GM19452 (cell line): ENCODE measurements around the gene FA2H.
A peak's percentile ranks its signal among the peaks of the same experiment; 100 is the strongest.
"Not testable (repeated sequence)": the region's sequence is repeated elsewhere in the genome, so short reads cannot be mapped to it uniquely, and the experiment has no call there.

Source experiments
- ATAC-seq: cut with Tn5 transposase; IDR thresholded peaks from one replicate; pipeline ENCODE4 v1.9.1; 2021; ENCODE audit not compliant: unreplicated experiment

The FA2H gene

GRCh38 chr16:74770831-74771526 is 3.6 kb downstream of the FA2H start:
- ATAC-seq, result no peak

DNA sequence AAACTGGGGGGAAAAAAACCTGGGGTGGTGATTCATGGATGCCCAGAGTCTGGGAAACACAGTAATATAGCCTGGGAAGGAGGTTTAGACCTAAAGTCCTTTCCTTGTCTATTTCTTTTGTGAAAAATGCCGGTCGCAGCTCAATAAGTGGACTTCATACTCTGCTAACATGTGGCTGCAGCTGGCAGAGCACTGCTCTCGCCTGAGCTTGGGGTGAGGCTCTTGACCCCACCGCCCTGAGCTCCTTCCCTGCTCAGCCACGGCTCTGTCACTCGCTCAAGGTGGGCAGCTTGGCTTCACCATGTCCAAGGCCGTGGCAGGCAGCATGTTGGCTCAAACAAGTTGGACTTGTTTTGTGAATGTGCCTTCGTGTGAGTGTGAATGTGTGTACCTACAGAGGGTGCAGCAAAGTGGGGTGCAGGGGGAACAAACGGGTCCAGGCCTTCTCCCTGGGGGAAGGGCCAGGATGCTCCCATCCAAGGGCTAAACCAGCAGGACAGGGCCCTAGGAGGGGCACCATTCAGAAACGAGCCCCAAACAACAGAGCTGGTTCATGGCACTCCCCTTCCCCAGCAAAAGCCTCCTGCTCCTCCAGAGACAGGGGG is 4.9 kb downstream of the FA2H start:
- no peak for ATAC-seq

DNA sequence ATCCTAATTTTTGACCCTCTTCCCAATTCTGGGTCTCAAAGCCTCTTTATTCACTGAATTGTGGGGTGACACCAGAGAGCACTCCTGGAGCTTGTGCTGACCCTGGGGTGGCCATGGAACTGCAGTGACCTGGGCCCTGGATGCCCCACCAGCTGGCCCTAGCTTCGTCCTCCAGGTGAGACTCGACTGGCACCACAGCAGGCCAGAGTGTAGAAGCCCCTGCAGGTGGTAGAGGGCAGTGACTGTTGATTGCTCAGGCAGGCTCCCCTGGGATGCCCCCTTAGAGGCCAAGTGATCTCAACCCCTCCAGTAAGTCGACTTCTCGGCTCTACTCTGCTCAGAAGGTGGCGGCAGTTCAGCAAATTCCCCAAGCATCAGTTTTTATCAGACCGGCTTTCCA is 6.4 kb downstream of the FA2H start:
- no peak for ATAC-seq

- ATAC-seq, result no peak
Measured at GRCh38 chr16:74767749-74768148, 6.9 kb downstream of the FA2H start.

- no peak for ATAC-seq
Measured at GRCh38 chr16:74766729-74767128, 7.9 kb downstream of the FA2H start.

DNA sequence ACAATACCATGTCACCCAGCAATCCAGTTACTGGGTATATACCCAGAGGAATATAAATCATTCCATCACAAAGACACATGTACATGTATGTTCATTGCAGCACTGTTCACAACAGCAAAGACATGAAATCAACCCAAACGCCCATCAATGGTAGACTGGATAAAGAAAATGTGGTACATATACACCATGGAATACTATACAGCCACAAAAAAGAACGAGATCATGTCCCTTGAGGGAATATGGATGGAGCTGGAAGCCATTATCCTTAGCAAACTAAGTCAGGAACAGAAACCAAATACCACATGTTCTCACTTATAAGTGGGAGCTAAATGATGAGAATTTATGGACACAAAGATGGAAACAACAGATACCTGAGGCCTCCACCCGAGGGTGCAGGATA is 10.4 kb downstream of the FA2H start:
- ATAC-seq, result not testable (repeated sequence)

DNA sequence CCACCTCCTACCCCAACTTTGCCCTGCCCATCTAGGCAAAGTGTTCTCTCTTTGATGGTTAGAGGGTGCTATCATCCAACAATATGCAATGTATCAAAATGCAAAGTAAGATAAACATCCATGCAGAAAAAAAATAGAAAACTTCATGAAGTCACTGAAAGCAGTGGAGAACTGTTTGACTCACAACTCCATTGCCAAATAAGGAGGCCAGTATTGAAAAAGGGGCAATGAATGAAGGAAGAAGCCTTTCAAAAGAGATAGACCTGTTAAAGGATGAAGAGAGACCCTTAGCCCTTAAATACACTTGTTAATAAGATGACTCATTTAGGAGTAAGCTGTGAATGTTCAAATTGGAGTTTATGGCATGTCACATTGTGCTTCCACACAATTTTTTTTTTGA is 13.0 kb downstream of the FA2H start:
- ATAC-seq, result no peak

GRCh38 chr16:74760007-74760767 is 14.4 kb downstream of the FA2H start:
- peak; percentile 71 for ATAC-seq

DNA sequence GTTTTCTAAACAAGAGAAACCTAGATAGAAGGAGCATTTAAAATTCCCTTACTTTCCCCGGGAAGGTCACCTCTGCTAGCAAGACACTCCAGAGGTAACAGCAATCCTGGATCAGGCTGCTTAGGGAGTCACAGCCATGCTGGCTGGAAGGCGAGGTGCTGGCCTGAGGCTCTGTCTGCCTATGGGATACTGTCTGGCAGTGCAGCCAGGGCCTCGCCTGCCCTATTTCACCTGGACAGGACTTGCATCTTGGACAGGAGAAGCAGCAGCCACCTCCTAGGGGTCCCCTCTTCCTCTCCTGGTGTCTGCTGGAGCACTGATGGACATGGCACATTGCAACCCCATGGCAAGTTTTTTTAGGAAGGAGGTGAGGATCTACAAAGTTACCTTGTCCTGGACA is 15.1 kb downstream of the FA2H start:
- no peak for ATAC-seq

- ATAC-seq, result no peak
Measured at GRCh38 chr16:74758801-74759200, 15.8 kb downstream of the FA2H start.

GRCh38 chr16:74757349-74757748 is 17.3 kb downstream of the FA2H start:
- ATAC-seq, result no peak

- ATAC-seq, result no peak
Measured at GRCh38 chr16:74756203-74756602, 18.4 kb downstream of the FA2H start.

DNA sequence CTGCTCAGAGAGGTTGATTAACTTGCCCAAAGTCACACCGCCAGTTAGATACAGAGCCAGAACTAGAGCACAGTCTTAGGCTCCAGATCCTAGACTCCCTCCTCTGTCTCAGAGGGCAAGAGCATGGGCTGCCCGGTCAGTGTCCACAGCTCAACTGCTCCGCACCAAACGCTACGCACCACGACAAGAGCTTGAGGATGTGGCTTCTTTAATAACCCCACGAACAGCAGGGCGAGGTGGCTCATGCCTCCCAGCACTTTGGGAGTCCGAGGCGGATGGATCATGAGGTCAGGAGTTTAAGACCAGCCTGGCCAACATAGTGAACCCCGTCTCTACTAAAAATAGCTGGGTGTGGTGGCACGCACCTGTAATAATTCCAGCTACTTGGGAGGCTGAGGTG is 21.4 kb downstream of the FA2H start:
- no peak for ATAC-seq

DNA sequence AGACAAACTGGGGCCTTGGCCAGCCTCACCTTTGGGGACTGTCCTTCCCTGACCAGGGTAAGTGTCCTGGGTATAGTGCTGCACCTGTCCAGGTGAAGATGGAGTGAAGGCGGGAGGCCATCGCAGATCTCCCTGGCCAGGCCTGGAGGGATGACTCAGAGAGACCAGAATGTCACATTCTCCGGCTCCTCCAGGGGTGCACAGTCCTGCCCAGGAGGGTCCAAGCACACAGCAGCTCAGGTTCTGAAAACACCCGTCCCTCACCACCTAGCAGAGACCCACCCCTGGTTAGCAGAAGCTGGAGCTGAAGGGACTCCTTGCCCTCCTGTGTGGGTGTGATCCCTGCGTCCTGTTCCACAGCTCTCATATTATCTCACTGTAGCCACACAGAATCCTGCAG is 21.9 kb downstream of the FA2H start:
- no peak for ATAC-seq

GRCh38 chr16:74752258-74752657 is 22.4 kb downstream of the FA2H start:
- no peak for ATAC-seq

DNA sequence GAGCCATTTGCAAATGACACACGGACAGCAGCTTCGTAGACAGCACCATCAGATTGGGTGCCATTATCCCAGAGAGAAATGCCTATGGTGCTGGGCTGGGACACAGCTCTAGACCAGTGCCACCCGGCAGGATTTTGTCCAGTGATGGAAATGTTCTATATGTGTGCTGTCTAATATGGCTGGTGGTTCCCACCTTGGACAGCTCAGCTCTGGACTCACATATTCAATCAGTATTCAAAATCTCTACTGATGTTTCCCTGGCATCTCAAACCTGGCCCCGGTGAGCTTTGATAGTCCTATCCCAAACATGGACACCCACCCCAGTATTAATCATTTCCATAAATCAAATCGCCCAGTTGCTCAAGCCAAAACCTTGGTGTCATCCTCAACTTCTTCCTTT is 23.0 kb downstream of the FA2H start:
- no peak for ATAC-seq

DNA sequence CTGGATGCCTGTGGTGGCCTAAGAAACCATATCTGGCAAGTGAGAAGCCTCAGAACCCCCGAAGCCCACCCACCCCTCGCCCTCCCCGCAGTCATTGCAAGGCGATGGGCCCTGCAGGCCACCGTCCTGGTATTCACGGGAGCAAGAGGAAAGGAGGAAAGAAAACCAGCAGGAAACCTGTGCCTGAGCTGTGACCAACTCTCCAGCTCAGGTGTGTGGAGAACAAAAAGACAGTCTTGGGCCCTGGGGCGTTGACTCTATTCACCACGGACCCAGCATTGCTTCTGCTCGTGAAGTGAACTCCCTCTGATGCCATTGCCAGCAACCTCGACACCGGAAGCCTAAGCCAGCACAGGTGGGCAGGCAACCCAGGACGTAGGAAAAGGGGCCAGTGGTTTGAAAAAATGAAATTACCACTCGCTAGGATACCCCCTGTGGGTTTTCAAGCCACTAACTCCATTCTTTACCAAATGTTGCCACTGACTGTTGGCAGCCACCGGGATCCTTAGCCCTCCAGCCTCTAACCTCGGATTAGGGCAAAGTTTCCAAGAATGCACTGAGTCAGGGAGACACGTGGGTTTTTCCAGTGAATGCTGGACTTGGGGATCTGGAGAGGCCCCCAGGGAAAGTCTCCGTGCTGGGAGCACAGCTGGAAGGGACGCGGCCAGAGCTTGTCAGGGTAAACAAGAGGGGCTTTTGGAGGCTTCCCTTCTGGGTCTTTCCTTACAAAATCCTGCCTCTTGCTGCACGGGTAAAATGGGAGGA is 25.1 kb downstream of the FA2H start:
- ATAC-seq, result no peak

GRCh38 chr16:74748616-74749026 is 26.0 kb downstream of the FA2H start:
- no peak for ATAC-seq

DNA sequence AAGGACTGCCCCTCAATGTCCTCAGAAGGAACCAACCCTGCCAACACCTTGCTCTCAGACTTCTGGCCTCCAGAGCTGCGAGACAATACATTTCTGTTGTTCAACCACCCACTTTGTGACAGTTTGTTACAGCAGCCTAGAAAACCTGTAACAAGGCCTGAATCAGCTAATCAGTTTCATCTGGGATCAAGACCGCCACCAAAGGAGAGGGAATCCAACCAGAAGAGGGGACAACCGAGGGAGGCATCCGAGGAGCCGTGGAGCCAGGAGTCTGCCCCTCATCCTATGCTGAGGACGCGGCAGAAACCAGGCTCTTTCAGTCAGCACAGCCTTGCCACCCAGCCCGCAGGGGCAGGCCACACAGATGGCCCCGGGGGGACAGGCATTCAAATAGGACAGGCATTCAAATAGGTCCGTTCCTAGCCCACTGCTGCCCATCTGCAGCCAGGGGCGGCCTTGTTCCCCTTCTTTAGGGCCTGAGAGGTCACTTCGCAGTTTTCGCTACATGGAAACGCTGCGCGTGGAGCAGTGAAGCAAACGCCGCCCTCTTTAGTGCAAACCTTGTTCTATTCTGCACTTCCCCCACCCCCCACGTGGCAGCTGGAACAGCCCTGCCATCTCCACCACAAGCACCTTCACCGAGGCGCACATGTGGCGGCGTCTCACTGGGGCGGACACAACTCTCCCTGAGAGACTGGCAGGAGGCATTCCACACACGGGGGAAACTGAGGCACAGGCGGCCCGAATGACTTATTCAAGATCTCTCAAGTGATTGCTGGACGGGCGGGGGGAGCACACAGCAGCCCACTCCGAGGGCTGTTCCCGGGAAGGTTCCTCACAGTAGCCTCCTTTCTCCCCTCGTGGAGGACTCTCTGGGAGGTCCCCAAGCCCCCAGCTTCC is 26.7 kb downstream of the FA2H start:
- no peak for ATAC-seq

- ATAC-seq, result no peak
Measured at GRCh38 chr16:74745926-74746325, 28.7 kb downstream of the FA2H start.
